Measurements from ENCODE around the gene PLEKHJ1. TPM values are rescaled to one million over a fixed set of nuclear protein-coding genes. Genes with fewer than 3 reads are reported as not detected.

PLEKHJ1 gene
- total and polyA plus RNA-seq, 2 of the 8 experiments (the other 6 are each of a cell fraction or from before 2014, with no cell fraction given), result 135 to 187 TPM

DNA sequence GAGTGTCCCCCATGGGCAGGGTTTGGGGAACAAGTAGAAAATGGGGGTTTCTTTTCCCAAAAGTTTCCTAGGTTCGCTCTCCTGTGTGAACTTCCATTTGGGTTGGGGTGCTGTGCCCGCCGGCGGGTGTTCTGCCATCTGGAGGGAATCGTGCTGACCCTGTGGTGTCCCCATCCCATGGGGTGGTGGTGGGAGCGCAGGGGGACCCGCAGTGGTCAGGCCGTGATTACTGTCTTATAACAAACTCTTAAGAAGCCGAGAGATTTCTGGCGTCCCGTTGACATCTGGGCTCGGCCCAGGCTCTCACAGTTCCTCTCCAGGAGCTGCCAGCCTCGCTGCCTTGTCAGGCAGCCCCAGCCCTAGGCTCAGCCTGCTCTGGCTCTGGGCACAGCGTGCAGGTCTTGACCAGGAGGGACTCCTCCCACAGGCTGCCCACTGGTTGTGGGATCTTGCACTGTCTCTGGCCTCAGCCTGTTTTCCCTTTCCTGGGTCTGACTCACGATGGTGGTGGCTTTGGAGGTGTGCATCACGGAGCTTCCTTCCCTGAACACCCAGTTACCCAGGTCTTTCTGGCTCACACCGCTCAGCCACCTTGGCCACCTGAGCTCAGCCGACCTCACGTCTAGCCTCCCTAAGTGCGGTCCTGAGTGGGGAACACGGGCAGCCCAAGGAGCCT lies 34.5 kb downstream of the PLEKHJ1 start:
- no peak overlapping the region for H2BK120ac ChIP-seq (replicated peaks; ENCODE audit: low read depth, low read length)
- peaks cover 8 to 28% of the 10 kb centered on the region in 2 experiments for H4K20me1 ChIP-seq (replicated peaks in 1 of 2; ENCODE audit: control insufficient read depth in 1 of 2, insufficient read depth in 2 of 2, low read length in 2 of 2)
- no peaks in the 10 kb centered on the region for H3K27me3 ChIP-seq (replicated peaks in 1 of 4; ENCODE audit: control insufficient read depth in 3 of 4, extremely low read depth in 1 of 4, insufficient read depth in 3 of 4, low read length in 3 of 4)
- no peak overlapping the region for H3K18ac ChIP-seq (ENCODE audit: extremely low read depth, low read length)
- WGBS, 2 experiments (ENCODE audit: extremely low coverage in 1 of 2, insufficient coverage in 1 of 2, insufficient read length in 1 of 2, insufficient replicate concordance in 2 of 2, low coverage in 1 of 2, low lambda C conversion rate in 2 of 2, missing lambda C conversion rate in 1 of 2), result 96% methylated on average over 17 of the region's 21 CpGs; no CpG with 5 or more reads in 1 of the 2 experiments
- no peaks in the 10 kb centered on the region for H3K4me1 ChIP-seq (replicated peaks in 1 of 4; ENCODE audit: control insufficient read depth in 3 of 4, insufficient read depth in 4 of 4, low read length in 3 of 4)
- peak overlapping the region; percentile 68; the same call in 1 of the 2 replicates for H2BK12ac ChIP-seq (ENCODE audit: low read depth, low read length)
- no peak overlapping the region for H3K14ac ChIP-seq (ENCODE audit: insufficient read length)
- peaks cover 0 to 11% (median 0%) of the 10 kb centered on the region in 4 experiments; a peak in 2 of 8 replicates for H3K36me3 ChIP-seq (ENCODE audit: control insufficient read depth in 2 of 4, insufficient read depth in 4 of 4, low read length in 3 of 4)
- peak overlapping the region; percentile 97; the same call in 1 of the 2 replicates for H2AK5ac ChIP-seq (ENCODE audit: low read depth, low read length)
- no peak overlapping the region for H3K4me3 ChIP-seq (ENCODE audit: extremely low read depth in 1 of 4, insufficient read depth in 2 of 4, low read depth in 3 of 4, low read length in 4 of 4)
- no peak overlapping the region for H3K4ac ChIP-seq (replicated peaks; ENCODE audit: insufficient read length, low read depth, low read length)
- ChIA-PET CTCF (ENCODE audit: partially characterized antibody) (interaction anchor here (0.8 to 1.6 kb wide), 5 partner anchors 9 to 45 kb away, joined by 3 to 5 read pairs (median 3); no protein-coding TSS in a partner anchor), POLR2A (ENCODE audit: partially characterized antibody) (interaction anchor here (0.6 to 2.2 kb wide), 3 partner anchors 58 to 173 kb away, joined by 3 to 5 read pairs (median 4); no protein-coding TSS in a partner anchor)
- peaks cover 0 to 20% of the 10 kb centered on the region in 2 experiments; a peak in 2 of 4 replicates for H3K79me2 ChIP-seq (ENCODE audit: control insufficient read depth in 1 of 2, insufficient read depth in 2 of 2, low read length in 2 of 2)
- H3K79me1 ChIP-seq (ENCODE audit: low read depth, low read length), result peaks cover 13% of the 10 kb centered on the region; the same call in 1 of the 2 replicates
- no peak overlapping the region for H4K91ac ChIP-seq (replicated peaks; ENCODE audit: insufficient read length, low read length)
- no peaks in the 10 kb centered on the region for H3K23me2 ChIP-seq (ENCODE audit: low read depth, low read length)
- H3K4me2 ChIP-seq (ENCODE audit: insufficient read depth in 1 of 2, low read depth in 2 of 2, low read length in 2 of 2), result no peak overlapping the region
- DNase-seq (ENCODE audit: low read depth in 1 of 2, low spot score in 2 of 2), result no peak
- H3K9ac ChIP-seq (replicated peaks in 1 of 4; ENCODE audit: extremely low read depth in 1 of 4, low read depth in 3 of 4, low read length in 3 of 4), result no peak overlapping the region
- peak overlapping the region; percentile 87 for H2BK5ac ChIP-seq (ENCODE audit: low read depth, low read length)
- no peak overlapping the region for H3K23ac ChIP-seq (ENCODE audit: insufficient read length)
- peaks cover 4% of the 10 kb centered on the region in 2 experiments; a peak in 2 of 4 replicates for H3K9me3 ChIP-seq (ENCODE audit: insufficient read depth in 2 of 2, low read depth in 1 of 2, low read length in 1 of 2)
- H2AFZ ChIP-seq (ENCODE audit: low read length), result no peak overlapping the region
- FAIRE-seq, result no peak
- no peak overlapping the region for H2BK15ac ChIP-seq (ENCODE audit: low read length)
- H3K56ac ChIP-seq (replicated peaks; ENCODE audit: insufficient read length, low read depth, low read length), result no peak overlapping the region
- peak overlapping the region; percentile 50; the same call in 1 of the 2 replicates for H3K27ac ChIP-seq (ENCODE audit: low read depth, low read length)
- no peak overlapping the region for H2BK20ac ChIP-seq (ENCODE audit: low read length)
- H4K5ac ChIP-seq (ENCODE audit: insufficient read length, low read depth, low read length), result no peak overlapping the region
- H4K8ac ChIP-seq (ENCODE audit: extremely low read depth, insufficient read depth, low read length), result no peak overlapping the region; the same call in 1 of the 2 replicates
- TF ChIP-seq ASH2L (IDR thresholded peaks at IDR 0.05; ENCODE audit: low read length) (no peak), MAFK (IDR thresholded peaks at IDR 0.05; ENCODE audit: low read depth, low read length) (no peak), KDM4A (IDR thresholded peaks at IDR 0.05; ENCODE audit: low read depth, low read length, severe bottlenecking) (no peak), TBP (IDR thresholded peaks at IDR 0.05; ENCODE audit: low read depth, low read length) (no peak), SP4 (IDR thresholded peaks at IDR 0.05; ENCODE audit: low read length) (no peak), TEAD4 (IDR thresholded peaks at IDR 0.05; ENCODE audit: low read depth, low read length) (no peak), RFX5 (IDR thresholded peaks at IDR 0.05; ENCODE audit: borderline replicate concordance, low read depth, low read length) (no peak), JUN (IDR thresholded peaks at IDR 0.05; ENCODE audit: low read depth, low read length) (no peak), NRF1 (IDR thresholded peaks at IDR 0.05; ENCODE audit: low read depth, low read length) (no peak), CHD1 (IDR thresholded peaks at IDR 0.05; ENCODE audit: low read depth, low read length) (no peak), JUND (IDR thresholded peaks at IDR 0.05; ENCODE audit: low read length) (no peak)
- TF ChIP-seq, protein P1, sequence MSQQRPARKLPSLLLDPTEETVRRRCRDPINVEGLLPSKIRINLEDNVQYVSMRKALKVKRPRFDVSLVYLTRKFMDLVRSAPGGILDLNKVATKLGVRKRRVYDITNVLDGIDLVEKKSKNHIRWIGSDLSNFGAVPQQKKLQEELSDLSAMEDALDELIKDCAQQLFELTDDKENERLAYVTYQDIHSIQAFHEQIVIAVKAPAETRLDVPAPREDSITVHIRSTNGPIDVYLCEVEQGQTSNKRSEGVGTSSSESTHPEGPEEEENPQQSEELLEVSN (IDR thresholded peaks at IDR 0.05), result no peak
